Smooth muscle cell (in vitro differentiated cells): ENCODE measurements around the gene TRMT112. TPM values are rescaled to one million over a fixed set of nuclear protein-coding genes. Genes with fewer than 3 reads are reported as not detected.

ENCODE experiments used
- DNase-seq: peaks from one replicate; lab custom pipeline; 2025; ENCODE audit not compliant: unreplicated experiment; lab: John Stamatoyannopoulos, UW
- H2AFZ ChIP-seq: fragments of 200-600 bp; sonication (generic); 2 replicates; pipeline ENCODE4 v1.6.0; 2016; ENCODE audit warnings: antibody characterized with exemption, low read depth, mild to moderate bottlenecking
- H3F3A ChIP-seq: fragments of 200-600 bp; sonication (generic); 2 replicates; pipeline ENCODE4 v1.6.0; 2017; ENCODE audit warnings: antibody characterized with exemption, low read depth
- H3K27ac ChIP-seq: fragments of 200-600 bp; sonication (generic); 2 replicates; pipeline ENCODE4 v1.5.1; 2016; ENCODE audit warnings: low read depth, mild to moderate bottlenecking
- H3K27me3 ChIP-seq: fragments of 200-600 bp; sonication (generic); 2 replicates; pipeline ENCODE4 v1.6.1; 2016; ENCODE audit warnings: low read depth, mild to moderate bottlenecking
- H3K36me3 ChIP-seq: fragments of 200-600 bp; sonication (generic); 2 replicates; pipeline ENCODE4 v1.5.1; 2016; ENCODE audit warnings: low read depth
- H3K4me1 ChIP-seq: fragments of 200-600 bp; sonication (generic); 2 replicates; pipeline ENCODE4 v1.5.1; 2016; ENCODE audit warnings: low read depth
- H3K4me2 ChIP-seq: fragments of 200-600 bp; sonication (generic); 2 replicates; pipeline ENCODE4 v1.6.0; 2016; ENCODE audit warnings: mild to moderate bottlenecking
- H3K4me3 ChIP-seq: fragments of 200-600 bp; sonication (generic); 2 replicates; pipeline ENCODE4 v1.5.1; 2016; ENCODE audit warnings: mild to moderate bottlenecking
- H3K79me2 ChIP-seq: fragments of 200-600 bp; sonication (generic); 2 replicates; pipeline ENCODE4 v1.6.0; 2016; ENCODE audit warnings: low read depth, mild to moderate bottlenecking
- H3K9ac ChIP-seq: fragments of 200-600 bp; sonication (generic); 2 replicates; pipeline ENCODE4 v1.6.0; 2016; ENCODE audit warnings: low read depth
- H3K9me3 ChIP-seq: fragments of 200-600 bp; sonication (generic); replicated peaks from 2 replicates; pipeline ENCODE4 v1.5.1; 2016; ENCODE audit warnings: low read depth
- H4K20me1 ChIP-seq: fragments of 200-600 bp; sonication (generic); 2 replicates; pipeline ENCODE4 v1.6.0; 2016; ENCODE audit warnings: low read depth
- WGBS: methylation state at CpG from one replicate; pipeline ENCODE4 v1.1.7; 2016; ENCODE audit warnings: low lambda C conversion rate; 5-methylcytosine and 5-hydroxymethylcytosine counted together
- polyA plus RNA-seq: library from polyadenylated mRNA; unstranded; fragments of >200 nt; fragmentation: Nextera tagmentation; extraction: Ambion mirVana; gene quantifications from 2 replicates; pipeline ENCODE4 v1.2.1, GENCODE V29; 2016
- total RNA-seq: library from RNA; depleted of rRNA; stranded (reverse); fragments of >200 nt; gene quantifications from 2 replicates; pipeline ENCODE4 v1.2.3, GENCODE V29; 2014
- TF ChIP-seq, protein P1 (sequence below): fragments of 200-600 bp; sonication (generic); IDR thresholded peaks from 2 replicates; pipeline ENCODE4 v1.5.1; 2017; ENCODE audit warnings: borderline replicate concordance, mild to moderate bottlenecking, antibody characterized with exemption; ENCODE audit not compliant: insufficient read depth, poor library complexity, severe bottlenecking

Gene TRMT112
- total and polyA plus RNA-seq, 2 experiments from 2014 or later, result 285 to 327 TPM

DNA sequence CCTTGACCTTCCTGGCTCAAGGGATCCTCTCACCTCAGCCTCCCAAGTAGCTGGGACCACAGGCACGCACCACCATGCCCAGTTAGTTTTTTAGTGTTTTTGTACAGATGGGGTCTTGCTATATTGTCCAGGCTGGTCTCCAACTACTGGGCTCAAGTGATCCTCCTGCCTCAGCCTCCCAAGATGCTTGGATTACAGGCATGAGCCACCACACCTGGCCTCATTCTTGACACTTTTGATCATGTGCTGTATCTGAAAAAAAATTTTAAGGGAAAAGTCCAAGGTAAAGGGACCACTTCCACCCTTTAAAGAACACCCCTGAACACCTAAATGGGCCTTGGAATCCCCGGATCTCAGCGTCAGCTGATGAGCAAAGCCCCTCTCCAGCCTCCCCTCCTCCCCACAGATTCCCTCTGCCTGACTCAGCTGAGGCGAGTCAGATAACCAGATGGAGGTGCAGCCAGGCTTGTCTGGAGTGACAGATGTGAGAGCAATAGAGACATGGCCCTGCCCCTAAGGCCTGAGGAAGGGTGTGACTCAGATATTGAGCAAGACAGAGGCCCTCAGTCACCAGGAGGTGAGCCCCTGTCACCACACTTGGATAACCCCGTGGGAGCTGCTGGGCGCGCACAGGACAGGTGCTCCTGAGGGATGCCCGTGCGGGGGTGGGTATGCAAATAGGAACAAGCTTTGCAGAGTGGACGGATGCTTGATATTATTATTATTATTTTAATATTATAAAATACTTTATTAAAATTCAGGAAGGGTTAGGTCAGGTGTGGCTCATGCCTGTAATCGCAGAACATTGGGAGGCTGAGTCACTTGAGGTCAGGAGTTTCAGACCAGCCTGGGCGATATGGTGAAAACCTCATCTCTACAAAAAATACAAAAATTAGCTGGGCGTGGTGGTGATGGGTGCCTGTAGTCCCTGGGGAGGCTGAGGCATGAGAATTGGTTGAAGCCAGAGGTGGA, 17.7 kb upstream of the TRMT112 start:
- TF ChIP-seq, protein P1, sequence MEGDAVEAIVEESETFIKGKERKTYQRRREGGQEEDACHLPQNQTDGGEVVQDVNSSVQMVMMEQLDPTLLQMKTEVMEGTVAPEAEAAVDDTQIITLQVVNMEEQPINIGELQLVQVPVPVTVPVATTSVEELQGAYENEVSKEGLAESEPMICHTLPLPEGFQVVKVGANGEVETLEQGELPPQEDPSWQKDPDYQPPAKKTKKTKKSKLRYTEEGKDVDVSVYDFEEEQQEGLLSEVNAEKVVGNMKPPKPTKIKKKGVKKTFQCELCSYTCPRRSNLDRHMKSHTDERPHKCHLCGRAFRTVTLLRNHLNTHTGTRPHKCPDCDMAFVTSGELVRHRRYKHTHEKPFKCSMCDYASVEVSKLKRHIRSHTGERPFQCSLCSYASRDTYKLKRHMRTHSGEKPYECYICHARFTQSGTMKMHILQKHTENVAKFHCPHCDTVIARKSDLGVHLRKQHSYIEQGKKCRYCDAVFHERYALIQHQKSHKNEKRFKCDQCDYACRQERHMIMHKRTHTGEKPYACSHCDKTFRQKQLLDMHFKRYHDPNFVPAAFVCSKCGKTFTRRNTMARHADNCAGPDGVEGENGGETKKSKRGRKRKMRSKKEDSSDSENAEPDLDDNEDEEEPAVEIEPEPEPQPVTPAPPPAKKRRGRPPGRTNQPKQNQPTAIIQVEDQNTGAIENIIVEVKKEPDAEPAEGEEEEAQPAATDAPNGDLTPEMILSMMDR, result no peak
- no peaks in the 10 kb centered on the region for H3K36me3 ChIP-seq
- H3K27me3 ChIP-seq, result no peaks in the 10 kb centered on the region
- 39% methylated on average over 13 of the region's 13 CpGs for WGBS
- no peaks in the 10 kb centered on the region for H3K9me3 ChIP-seq
- DNase-seq, result no peak
- peak overlapping the region; percentile 66 for H3K27ac ChIP-seq
- no peak overlapping the region for H2AFZ ChIP-seq
- H3K9ac ChIP-seq, result peak overlapping the region; percentile 56
- no peaks in the 10 kb centered on the region for H3F3A ChIP-seq
- no peak overlapping the region for H3K4me3 ChIP-seq
- no peaks in the 10 kb centered on the region for H4K20me1 ChIP-seq
- H3K4me1 ChIP-seq, result no peaks in the 10 kb centered on the region
- H3K4me2 ChIP-seq, result no peak overlapping the region
- H3K79me2 ChIP-seq, result no peaks in the 10 kb centered on the region

DNA sequence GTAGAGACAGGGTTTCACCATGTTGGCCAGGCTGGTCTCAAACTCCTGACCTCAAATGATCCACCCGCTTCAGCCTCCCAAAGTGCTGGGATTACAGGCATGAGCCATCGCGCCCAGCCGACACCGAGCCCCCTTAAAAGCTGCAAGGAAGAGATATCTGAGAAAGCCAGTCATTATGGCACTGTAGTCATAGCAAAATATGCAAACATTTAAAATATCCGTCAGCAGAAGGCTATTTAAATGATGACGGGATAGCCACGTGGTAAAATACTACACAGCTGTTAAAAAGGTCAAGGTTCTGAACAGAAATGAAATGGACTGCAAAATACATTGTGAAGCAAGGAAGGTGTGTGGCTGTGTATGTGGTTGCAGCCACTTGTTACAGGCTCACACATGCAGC, 16.2 kb upstream of the TRMT112 start:
- H3K4me2 ChIP-seq, result no peak overlapping the region
- H4K20me1 ChIP-seq, result no peaks in the 10 kb centered on the region
- no peaks in the 10 kb centered on the region for H3K36me3 ChIP-seq
- DNase-seq, result no peak
- no peak overlapping the region for H2AFZ ChIP-seq
- WGBS, result 92% methylated on average over 8 of the region's 8 CpGs
- no peaks in the 10 kb centered on the region for H3F3A ChIP-seq
- no peaks in the 10 kb centered on the region for H3K9me3 ChIP-seq
- TF ChIP-seq, protein P1, result no peak
- H3K79me2 ChIP-seq, result no peaks in the 10 kb centered on the region
- H3K27me3 ChIP-seq, result no peaks in the 10 kb centered on the region
- H3K9ac ChIP-seq, result no peak overlapping the region
- H3K27ac ChIP-seq, result no peak overlapping the region
- H3K4me3 ChIP-seq, result no peak overlapping the region
- H3K4me1 ChIP-seq, result no peaks in the 10 kb centered on the region

DNA sequence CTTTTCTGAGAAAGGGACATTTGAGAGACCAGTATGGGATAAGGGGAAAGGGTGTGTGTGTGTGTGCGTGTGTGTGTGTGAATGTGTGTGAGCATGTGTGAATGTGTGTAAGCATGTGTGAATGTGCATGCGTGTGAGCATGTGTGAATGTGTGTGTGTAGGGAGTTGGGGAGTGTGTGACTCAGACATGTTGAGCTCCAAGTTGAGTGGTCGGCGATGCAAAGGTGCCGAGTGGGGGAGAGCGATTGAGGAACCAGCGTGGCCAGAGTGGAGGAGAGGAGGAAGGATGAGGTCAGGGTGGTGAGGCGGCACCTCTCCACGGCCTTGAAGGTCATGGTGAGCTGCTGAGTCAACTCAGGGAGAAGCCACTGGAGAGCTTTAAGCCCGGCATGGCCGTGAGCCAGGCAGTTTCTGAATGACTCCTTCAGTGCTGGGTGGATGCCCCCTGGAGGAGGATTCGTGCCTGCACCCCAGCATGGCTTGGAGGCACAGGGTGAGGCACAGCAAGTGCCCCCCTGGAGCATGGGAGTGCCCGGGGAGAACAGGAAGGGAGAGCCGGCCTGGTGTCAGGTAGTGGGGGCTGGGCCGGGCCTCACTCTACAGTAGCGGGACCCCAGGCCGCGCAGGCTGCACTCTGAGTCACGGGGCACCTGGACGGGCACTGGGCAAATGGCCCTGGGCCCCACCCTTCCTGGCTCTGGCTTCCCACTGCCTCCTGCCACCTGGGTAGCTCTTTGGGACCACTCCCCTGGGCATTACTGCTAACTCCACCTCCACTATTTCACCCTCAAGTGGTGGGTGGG, 14.4 kb upstream of the TRMT112 start:
- TF ChIP-seq, protein P1, result peak; percentile 54
- no peaks in the 10 kb centered on the region for H3K27me3 ChIP-seq
- DNase-seq, result peak; percentile 20
- H3K36me3 ChIP-seq, result no peaks in the 10 kb centered on the region
- no peak overlapping the region for H3K27ac ChIP-seq
- no peak overlapping the region for H2AFZ ChIP-seq
- H3F3A ChIP-seq, result no peaks in the 10 kb centered on the region
- H3K4me1 ChIP-seq, result no peaks in the 10 kb centered on the region
- H3K9me3 ChIP-seq, result no peaks in the 10 kb centered on the region
- H3K79me2 ChIP-seq, result no peaks in the 10 kb centered on the region
- no peak overlapping the region for H3K9ac ChIP-seq
- 64% methylated on average over 19 of the region's 20 CpGs for WGBS
- H3K4me2 ChIP-seq, result no peak overlapping the region
- H4K20me1 ChIP-seq, result no peaks in the 10 kb centered on the region
- H3K4me3 ChIP-seq, result no peak overlapping the region
